Fibroblast of mammary gland (primary cell): ENCODE results near the gene C4orf54.

Source experiments
- DNase-seq: peaks from one replicate; pipeline ENCODE4 v3.0.0-alpha.2; 2010; ENCODE audit warnings: low read depth
- H3K4me3 ChIP-seq: 2 replicates; pipeline ENCODE4 v1.5.1; 2011; ENCODE audit warnings: low read depth, mild to moderate bottlenecking, low read length, moderate library complexity; ENCODE audit not compliant: control insufficient read depth
- TF ChIP-seq, protein P1 (sequence below): conservative IDR thresholded peaks from 2 replicates; pipeline ENCODE4 v1.5.1; 2011; ENCODE audit warnings: low read depth, low read length, inconsistent platforms; ENCODE audit not compliant: control insufficient read depth, insufficient read depth

C4orf54 gene

GRCh38 chr4:99608417-99608816 is 49.2 kb downstream of the C4orf54 start:
- DNase-seq = no peak
- no peak overlapping the region for H3K4me3 ChIP-seq
- TF ChIP-seq, protein P1, sequence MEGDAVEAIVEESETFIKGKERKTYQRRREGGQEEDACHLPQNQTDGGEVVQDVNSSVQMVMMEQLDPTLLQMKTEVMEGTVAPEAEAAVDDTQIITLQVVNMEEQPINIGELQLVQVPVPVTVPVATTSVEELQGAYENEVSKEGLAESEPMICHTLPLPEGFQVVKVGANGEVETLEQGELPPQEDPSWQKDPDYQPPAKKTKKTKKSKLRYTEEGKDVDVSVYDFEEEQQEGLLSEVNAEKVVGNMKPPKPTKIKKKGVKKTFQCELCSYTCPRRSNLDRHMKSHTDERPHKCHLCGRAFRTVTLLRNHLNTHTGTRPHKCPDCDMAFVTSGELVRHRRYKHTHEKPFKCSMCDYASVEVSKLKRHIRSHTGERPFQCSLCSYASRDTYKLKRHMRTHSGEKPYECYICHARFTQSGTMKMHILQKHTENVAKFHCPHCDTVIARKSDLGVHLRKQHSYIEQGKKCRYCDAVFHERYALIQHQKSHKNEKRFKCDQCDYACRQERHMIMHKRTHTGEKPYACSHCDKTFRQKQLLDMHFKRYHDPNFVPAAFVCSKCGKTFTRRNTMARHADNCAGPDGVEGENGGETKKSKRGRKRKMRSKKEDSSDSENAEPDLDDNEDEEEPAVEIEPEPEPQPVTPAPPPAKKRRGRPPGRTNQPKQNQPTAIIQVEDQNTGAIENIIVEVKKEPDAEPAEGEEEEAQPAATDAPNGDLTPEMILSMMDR = no peak
